OCI-LY1 (cell line): ENCODE results near the gene SH3BP5.

Experiments used
- H2AFZ ChIP-seq: fragments of 200-600 bp; sonication (generic), shearing (Covaris generic); 2 replicates; pipeline ENCODE4 v1.6.0; 2014; ENCODE audit warnings: antibody characterized with exemption, mild to moderate bottlenecking, low read length
- H3F3A ChIP-seq: fragments of 200-600 bp; sonication (generic), shearing (Covaris generic); 2 replicates; pipeline ENCODE4 v1.6.0; 2014; ENCODE audit warnings: mild to moderate bottlenecking, antibody characterized with exemption, low read length, moderate library complexity; ENCODE audit not compliant: insufficient read depth
- H3K27ac ChIP-seq: fragments of 200-600 bp; sonication (generic); 2 replicates; pipeline ENCODE4 v1.5.1; 2014; ENCODE audit warnings: low read length, mixed run types, mild to moderate bottlenecking, low read depth; ENCODE audit not compliant: poor library complexity, severe bottlenecking
- H3K27me3 ChIP-seq: fragments of 200-600 bp; sonication (generic); 2 replicates; pipeline ENCODE4 v1.6.0; 2014; ENCODE audit warnings: antibody characterized with exemption, mild to moderate bottlenecking, low read length, moderate library complexity; ENCODE audit not compliant: insufficient read depth
- H3K36me3 ChIP-seq: fragments of 200-600 bp; sonication (generic); 2 replicates; pipeline ENCODE4 v1.6.1; 2014; ENCODE audit warnings: mild to moderate bottlenecking, antibody characterized with exemption, low read length, moderate library complexity, mixed read lengths; ENCODE audit not compliant: insufficient read depth
- H3K4me1 ChIP-seq: fragments of 200-600 bp; sonication (generic); 2 replicates; pipeline ENCODE4 v1.5.1; 2014; ENCODE audit warnings: mild to moderate bottlenecking, low read length, moderate library complexity; ENCODE audit not compliant: insufficient read depth, severe bottlenecking
- H3K4me2 ChIP-seq: fragments of 200-600 bp; sonication (generic), shearing (Covaris generic); 2 replicates; pipeline ENCODE4 v1.6.1; 2014; ENCODE audit warnings: low read length
- H3K4me3 ChIP-seq: fragments of 200-600 bp; sonication (generic); 2 replicates; pipeline ENCODE4 v1.5.1; 2014; ENCODE audit warnings: low read length, low read depth, mild to moderate bottlenecking, mixed read lengths; ENCODE audit not compliant: poor library complexity, severe bottlenecking
- H3K79me2 ChIP-seq: fragments of 200-600 bp; shearing (Covaris generic); 2 replicates; pipeline ENCODE4 v1.6.1; 2016; ENCODE audit warnings: mixed run types, low read length, mixed read lengths; ENCODE audit not compliant: insufficient read depth
- H3K9ac ChIP-seq: fragments of 200-600 bp; sonication (generic), shearing (Covaris generic); 2 replicates; pipeline ENCODE4 v1.6.1; 2014; ENCODE audit warnings: mild to moderate bottlenecking, low read length, mixed read lengths
- H3K9me2 ChIP-seq: fragments of 200-600 bp; sonication (generic), shearing (Covaris generic); 2 replicates; pipeline ENCODE4 v1.6.1; 2014; ENCODE audit warnings: low read depth, mild to moderate bottlenecking, low read length, mixed read lengths
- H3K9me3 ChIP-seq: fragments of 200-600 bp; shearing (Covaris generic); 2 replicates; pipeline ENCODE4 v1.6.1; 2014; ENCODE audit warnings: low read length, mixed read lengths
- H4K20me1 ChIP-seq: fragments of 200-600 bp; sonication (generic), shearing (Covaris generic); 2 replicates; pipeline ENCODE4 v1.6.0; 2016; ENCODE audit warnings: mild to moderate bottlenecking, low read length; ENCODE audit not compliant: insufficient read depth
- EZH2 ChIP-seq: fragments of 200-600 bp; sonication (generic), shearing (Covaris generic); IDR thresholded peaks from 2 replicates; pipeline ENCODE4 v1.8.0; 2017; ENCODE audit warnings: borderline replicate concordance, mixed run types, mild to moderate bottlenecking, antibody characterized with exemption, low read length, moderate library complexity, mixed read lengths
- TF ChIP-seq, protein P1 (sequence below): fragments of 200-600 bp; sonication (generic), shearing (Covaris generic); IDR thresholded peaks from 2 replicates; pipeline ENCODE4 v1.5.1; 2017; ENCODE audit warnings: mild to moderate bottlenecking, antibody characterized with exemption, low read length, moderate library complexity, mixed read lengths

SH3BP5 gene

GRCh38 chr3:15330031-15330596 is 2.3 kb downstream of the SH3BP5 start:
- Histone ChIP-seq H3K4me1 (peaks cover 31% of the 10 kb centered on the region), H3K9me2 (no peaks in the 10 kb centered on the region), H3K27ac (no peak overlapping the region), H3K9ac (no peak overlapping the region), H3K9me3 (no peaks in the 10 kb centered on the region), H3K4me3 (no peak overlapping the region), H3K27me3 (no peaks in the 10 kb centered on the region), H3K79me2 (no peaks in the 10 kb centered on the region), H3K36me3 (no peaks in the 10 kb centered on the region), H4K20me1 (no peaks in the 10 kb centered on the region), H3F3A (no peaks in the 10 kb centered on the region), H2AFZ (no peak overlapping the region), H3K4me2 (no peak overlapping the region)
- TF ChIP-seq EZH2: no peak
- TF ChIP-seq, protein P1, sequence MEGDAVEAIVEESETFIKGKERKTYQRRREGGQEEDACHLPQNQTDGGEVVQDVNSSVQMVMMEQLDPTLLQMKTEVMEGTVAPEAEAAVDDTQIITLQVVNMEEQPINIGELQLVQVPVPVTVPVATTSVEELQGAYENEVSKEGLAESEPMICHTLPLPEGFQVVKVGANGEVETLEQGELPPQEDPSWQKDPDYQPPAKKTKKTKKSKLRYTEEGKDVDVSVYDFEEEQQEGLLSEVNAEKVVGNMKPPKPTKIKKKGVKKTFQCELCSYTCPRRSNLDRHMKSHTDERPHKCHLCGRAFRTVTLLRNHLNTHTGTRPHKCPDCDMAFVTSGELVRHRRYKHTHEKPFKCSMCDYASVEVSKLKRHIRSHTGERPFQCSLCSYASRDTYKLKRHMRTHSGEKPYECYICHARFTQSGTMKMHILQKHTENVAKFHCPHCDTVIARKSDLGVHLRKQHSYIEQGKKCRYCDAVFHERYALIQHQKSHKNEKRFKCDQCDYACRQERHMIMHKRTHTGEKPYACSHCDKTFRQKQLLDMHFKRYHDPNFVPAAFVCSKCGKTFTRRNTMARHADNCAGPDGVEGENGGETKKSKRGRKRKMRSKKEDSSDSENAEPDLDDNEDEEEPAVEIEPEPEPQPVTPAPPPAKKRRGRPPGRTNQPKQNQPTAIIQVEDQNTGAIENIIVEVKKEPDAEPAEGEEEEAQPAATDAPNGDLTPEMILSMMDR: no peak

- H3K4me2 ChIP-seq: no peak overlapping the region
Measured at GRCh38 chr3:15329046-15330005, 3.1 kb downstream of the SH3BP5 start.

DNA sequence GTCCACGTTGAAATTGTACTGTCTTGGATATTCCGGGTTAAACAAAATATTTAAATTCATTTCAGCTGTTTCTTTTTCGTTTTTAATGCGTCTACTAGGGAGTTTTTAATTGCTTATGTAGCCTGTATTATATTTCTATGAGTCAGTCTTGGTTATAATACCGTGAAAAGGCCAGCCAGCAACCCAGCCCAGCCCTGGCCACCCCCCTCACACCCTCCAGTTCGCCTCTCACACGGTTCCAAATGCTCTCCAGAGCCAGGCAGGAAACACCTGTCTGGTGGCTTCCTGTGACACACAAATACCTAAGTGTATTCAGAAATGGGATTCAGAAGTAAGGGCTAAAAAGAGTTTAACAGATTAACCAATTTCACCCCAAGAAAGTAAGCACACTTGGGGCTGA is 4.4 kb downstream of the SH3BP5 start:
- Histone ChIP-seq H3K9me3 (no peaks in the 10 kb centered on the region), H3K4me3 (no peak overlapping the region), H3K9me2 (no peaks in the 10 kb centered on the region), H3K27ac (no peak overlapping the region), H3K4me2 (no peak overlapping the region), H4K20me1 (no peaks in the 10 kb centered on the region), H3K9ac (no peak overlapping the region), H3F3A (no peaks in the 10 kb centered on the region), H2AFZ (no peak overlapping the region), H3K79me2 (no peaks in the 10 kb centered on the region), H3K27me3 (no peaks in the 10 kb centered on the region), H3K36me3 (no peaks in the 10 kb centered on the region), H3K4me1 (peaks cover 20% of the 10 kb centered on the region)
- TF ChIP-seq EZH2: no peak
- TF ChIP-seq, protein P1: no peak

More at GRCh38 chr3:15329046-15330005, 3.1 kb downstream of the SH3BP5 start:
- Histone ChIP-seq H3K9me2 (no peaks in the 10 kb centered on the region), H3K4me1 (peaks cover 31% of the 10 kb centered on the region), H3K36me3 (no peaks in the 10 kb centered on the region), H3K4me3 (no peak overlapping the region), H4K20me1 (no peaks in the 10 kb centered on the region), H3K9me3 (no peaks in the 10 kb centered on the region), H2AFZ (no peak overlapping the region), H3K9ac (no peak overlapping the region), H3F3A (no peaks in the 10 kb centered on the region), H3K27ac (no peak overlapping the region), H3K27me3 (no peaks in the 10 kb centered on the region), H3K79me2 (no peaks in the 10 kb centered on the region)
- no peak for TF ChIP-seq EZH2
- TF ChIP-seq, protein P1: no peak
